ENCODE measurements around the gene SP7. TPM values are rescaled to one million over a fixed set of nuclear protein-coding genes. Genes with fewer than 3 reads are reported as not detected.
"Not testable (repeated sequence)": the region's sequence is repeated elsewhere in the genome, so short reads cannot be mapped to it uniquely, and the experiment has no call there.

Gene SP7
- total RNA-seq, 1 donor from 2014 or later, result not detected

DNA sequence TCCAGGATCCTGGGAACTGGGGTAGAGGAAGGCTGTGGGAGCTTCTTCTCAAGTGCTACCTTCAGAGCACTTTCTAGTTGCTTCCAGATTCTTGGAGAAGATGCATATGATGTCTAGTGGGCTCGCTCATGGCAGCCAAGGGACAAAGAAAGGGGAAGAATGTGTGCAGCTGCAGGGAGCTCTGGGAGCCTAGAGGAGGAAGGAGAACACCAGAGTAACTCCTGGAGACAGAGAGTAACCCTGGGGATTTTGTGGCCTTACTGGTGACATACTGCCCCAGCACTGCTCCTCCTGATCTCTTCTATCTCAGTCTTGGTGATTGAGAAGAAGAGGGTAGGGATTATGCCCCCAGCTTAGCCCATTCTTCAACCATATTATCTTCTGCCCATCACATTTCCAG, 10.3 kb upstream of the SP7 start:
- no peak for DNase-seq (ENCODE audit: low read depth in 2 of 2)

- DNase-seq (ENCODE audit: low read depth in 2 of 2), result peak; percentile 47 to 83
These were observed 9.5 kb upstream of the SP7 start for GRCh38 chr12:53345486-53346188.

- peak; percentile 51 to 76 for DNase-seq (ENCODE audit: low read depth in 2 of 2)
These were observed 8.8 kb upstream of the SP7 start for GRCh38 chr12:53344824-53345485.

DNA sequence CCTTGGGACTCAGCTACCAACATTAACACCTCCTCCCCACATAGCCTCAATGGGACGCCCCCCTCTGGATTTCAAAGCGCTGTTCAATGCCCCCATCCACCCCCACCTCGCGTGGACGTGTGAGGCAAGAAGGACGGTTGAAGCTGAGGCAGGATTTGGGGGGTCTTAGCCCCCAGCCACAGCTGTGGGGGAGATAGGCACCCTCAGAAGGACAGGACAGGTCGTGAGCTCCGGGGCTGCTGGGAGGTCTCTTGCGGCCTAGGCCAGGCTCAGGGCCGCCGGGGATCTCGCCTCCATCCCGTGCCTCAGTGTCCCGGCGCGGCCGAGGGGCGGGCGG, 8.3 kb upstream of the SP7 start:
- no peak for DNase-seq (ENCODE audit: low read depth in 2 of 2)

GRCh38 chr12:53343969-53344368, 7.8 kb upstream of the SP7 start:
- no peak for DNase-seq (ENCODE audit: low read depth in 2 of 2)

GRCh38 chr12:53343449-53343848, 7.3 kb upstream of the SP7 start:
- DNase-seq (ENCODE audit: low read depth in 2 of 2), result no peak

- no peak for DNase-seq (ENCODE audit: low read depth in 2 of 2)
These were observed 4.2 kb upstream of the SP7 start for GRCh38 chr12:53340398-53340797.

- DNase-seq (ENCODE audit: low read depth in 2 of 2), result no peak
These were observed 2.8 kb upstream of the SP7 start for GRCh38 chr12:53338916-53339315.

- DNase-seq (ENCODE audit: low read depth in 2 of 2), result no peak
These were observed 1.9 kb upstream of the SP7 start for GRCh38 chr12:53338017-53338416.

DNA sequence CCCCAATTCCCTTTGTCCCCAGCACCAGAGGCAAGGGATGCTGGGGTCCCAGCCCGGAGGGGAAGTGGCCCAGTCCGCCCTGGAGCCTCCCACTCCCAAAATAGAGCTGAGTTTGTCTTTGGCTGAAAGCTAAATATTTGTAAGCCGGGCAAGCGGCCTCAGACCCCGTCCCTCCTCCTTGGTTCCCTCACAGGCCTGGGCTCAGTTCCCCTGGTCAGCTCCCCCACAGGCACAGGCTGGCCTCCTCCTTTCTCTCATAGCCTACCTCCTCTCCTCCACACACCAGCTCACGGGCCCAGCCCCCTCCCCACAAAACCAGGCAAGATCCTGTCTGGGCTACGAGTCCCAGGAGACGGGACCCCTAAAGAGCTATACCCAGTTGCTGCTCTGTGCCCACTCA, 1.3 kb downstream of the SP7 start:
- DNase-seq (ENCODE audit: low read depth in 2 of 2), result no peak

DNA sequence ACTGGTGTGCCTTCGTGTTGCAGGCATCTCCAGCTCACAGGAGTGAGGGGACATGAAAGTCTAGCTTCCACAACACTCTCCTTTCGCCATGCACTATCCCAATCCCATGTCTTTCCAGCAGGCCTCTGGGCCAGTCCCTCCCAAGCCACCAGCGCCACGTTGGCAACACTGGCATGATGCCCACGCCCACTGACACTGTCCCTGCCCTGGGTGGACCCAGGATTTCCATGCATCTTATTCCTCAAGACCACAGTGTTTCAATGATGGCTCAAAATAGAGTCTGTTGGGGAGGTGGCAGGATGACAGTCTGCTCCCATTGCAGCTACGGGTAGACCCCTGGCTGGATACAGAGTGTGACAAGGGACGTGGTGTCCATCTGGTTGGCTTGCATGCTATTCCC, 2.3 kb downstream of the SP7 start:
- no peak for DNase-seq (ENCODE audit: low read depth in 2 of 2)

GRCh38 chr12:53333289-53333688, 2.9 kb downstream of the SP7 start:
- no peak for DNase-seq (ENCODE audit: low read depth in 2 of 2)

- no peak for DNase-seq (ENCODE audit: low read depth in 2 of 2)
These were observed 3.4 kb downstream of the SP7 start for GRCh38 chr12:53332744-53333143.

DNA sequence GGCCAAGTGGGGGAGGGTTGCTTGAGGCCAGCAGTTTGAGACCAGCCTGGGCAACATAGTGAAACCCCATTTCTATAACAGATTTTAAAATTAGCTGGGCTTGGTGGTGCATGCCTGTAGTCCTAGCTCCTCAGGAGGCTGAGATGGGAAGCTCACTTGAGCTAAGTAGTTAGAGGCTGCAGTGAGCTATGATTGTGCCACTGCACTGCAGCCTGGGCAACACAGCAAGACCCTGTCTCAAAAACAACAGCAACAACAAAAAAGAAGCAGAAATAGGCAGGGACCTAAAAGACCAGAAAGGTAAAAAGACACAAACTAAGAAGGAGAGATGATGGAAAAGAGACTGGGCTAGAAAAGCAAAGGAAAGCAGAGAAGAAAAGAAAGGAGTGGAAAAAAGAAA, 3.8 kb downstream of the SP7 start:
- not testable (repeated sequence) for DNase-seq (ENCODE audit: low read depth in 2 of 2)

- no peak for DNase-seq (ENCODE audit: low read depth in 2 of 2)
These were observed 5.5 kb downstream of the SP7 start for GRCh38 chr12:53330671-53331070.

DNA sequence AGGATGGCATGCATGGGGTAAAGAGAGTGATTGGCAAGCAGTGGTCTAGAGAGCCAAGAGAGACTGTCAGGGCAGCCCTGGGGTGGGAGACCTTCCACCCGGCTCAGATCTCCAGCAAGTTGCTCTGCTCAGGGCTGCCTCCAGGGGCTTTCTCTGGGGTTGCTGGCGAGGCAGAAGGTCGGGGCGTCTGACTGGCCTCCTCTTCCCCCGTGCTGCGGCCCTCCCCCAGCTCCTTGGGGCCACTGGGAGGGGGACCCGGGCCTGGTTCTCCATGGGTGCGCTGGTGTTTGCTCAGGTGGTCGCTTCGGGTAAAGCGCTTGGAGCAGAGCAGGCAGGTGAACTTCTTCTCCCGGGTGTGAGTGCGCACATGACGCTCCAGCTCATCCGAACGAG, 8.1 kb downstream of the SP7 start:
- DNase-seq (ENCODE audit: low read depth in 2 of 2), result no peak

GRCh38 chr12:53327435-53328042, 8.6 kb downstream of the SP7 start:
- DNase-seq (ENCODE audit: low read depth in 2 of 2), result peak in 1 of 2 donors; percentile 22

DNA sequence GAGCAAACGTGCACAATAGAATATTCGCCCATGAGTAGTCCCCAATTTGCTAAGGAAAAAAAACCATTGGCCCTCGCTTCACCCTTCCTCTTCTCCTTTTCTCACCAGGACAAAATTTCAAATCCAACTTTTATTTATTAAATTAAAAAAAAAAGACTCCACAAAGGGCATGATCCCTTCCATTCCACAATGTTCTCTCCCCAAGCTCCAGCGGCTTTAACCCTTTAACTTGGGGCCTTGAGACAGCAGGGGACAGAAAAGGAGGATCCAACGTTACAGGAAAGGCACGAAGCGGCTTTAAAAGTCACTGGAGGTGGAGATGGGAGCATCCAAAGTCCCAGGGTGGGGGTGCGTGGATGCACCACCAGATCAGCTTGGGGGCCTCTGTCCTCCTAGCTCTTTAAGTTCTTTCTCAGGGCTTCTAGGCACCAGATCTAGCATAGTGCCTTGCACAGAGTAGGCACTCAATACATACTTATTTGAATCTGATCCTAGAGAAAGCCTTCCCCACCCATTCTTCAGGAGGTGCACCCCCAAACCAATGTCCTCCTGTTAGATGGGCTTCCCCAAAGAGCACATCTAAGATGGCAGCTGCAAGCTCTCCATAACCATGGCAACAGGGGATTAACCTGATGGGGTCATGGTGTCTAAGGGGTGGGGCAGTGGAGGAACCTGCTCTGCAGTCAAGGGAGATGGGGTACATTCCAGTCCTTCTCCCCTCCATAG, 9.5 kb downstream of the SP7 start:
- no peak for DNase-seq (ENCODE audit: low read depth in 2 of 2)

- peak in 1 of 2 donors; percentile 36 for DNase-seq (ENCODE audit: low read depth in 2 of 2)
These were observed 10.6 kb downstream of the SP7 start for GRCh38 chr12:53325511-53326061.

DNA sequence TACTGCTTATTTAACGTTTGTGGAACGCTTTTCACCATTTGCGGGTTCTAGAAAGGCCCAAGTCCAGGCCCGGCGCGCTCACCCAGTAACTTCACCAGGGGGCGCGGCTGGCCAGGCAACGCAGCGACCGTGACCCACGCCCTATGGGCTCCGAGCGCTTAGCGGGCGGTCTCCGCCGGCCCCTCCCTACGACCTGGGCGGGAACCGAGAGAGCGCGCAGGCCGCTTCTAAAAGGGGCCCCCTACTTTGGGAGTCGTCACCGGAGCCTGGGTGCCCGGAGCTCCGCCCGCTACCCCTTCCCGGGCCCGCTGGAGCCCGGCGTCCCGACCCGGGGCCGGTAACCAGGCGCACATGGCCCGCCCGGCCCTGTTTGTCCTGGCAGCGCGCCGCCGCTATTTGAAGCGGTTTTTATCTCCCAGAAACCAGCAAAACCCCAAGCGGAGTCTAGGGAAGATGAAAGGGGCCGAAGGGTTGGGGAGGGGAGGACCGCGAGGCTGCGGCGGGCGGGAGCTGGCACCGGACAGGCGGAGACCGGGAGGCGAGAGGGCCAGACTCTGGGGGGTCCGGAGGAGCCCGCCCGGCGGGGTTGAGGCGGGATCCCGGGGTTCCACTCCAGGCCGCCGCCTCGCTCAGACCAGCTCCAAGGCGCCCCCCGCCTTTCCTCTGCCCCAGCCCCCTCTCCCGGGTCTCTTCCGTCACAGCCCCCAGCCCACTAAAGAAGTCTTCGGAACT, 11.2 kb downstream of the SP7 start:
- peak; percentile 63 to 91 for DNase-seq (ENCODE audit: low read depth in 2 of 2)

DNA sequence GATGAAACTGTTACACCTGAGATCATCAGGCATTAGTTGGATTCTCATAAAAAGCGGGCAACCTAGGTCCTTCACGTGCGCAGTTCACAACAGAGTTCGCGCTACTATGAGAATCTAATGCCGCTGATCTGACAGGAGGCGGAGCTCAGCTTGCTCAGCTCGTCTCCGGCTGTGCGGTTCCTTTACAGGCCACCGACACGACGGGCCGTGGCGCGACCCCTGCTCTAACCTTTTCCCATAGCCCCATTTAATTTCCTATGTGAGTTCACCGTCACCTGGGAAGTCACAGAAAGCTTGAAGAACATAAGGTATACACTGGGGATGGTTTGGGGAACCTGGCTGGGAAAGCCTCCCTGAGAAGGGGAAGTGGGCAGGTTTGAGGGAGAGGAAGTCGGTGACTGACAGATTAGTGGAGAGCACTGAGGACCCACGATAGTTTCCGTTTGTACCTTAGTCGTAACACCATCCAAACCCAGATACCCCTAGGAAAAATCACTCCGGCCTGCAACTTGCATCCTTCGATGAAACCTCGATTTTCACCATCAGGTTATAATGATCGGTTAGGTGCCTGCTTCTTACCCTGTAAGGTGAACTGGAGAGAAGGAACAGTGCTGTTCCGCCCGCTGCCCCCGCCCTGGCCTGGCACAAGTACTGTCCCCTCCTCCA, 11.9 kb downstream of the SP7 start:
- DNase-seq (ENCODE audit: low read depth in 2 of 2), result no peak

Data from dermis microvascular lymphatic vessel endothelial cell (primary cell).